H1 (cell line): ENCODE data around the gene VSTM2L. TPM values are rescaled to one million over a fixed set of nuclear protein-coding genes. Genes with fewer than 3 reads are reported as not detected.

Experiments used
- ATF2 ChIP-seq: IDR thresholded peaks from 2 replicates; pipeline ENCODE4 v1.6.1; 2012; ENCODE audit warnings: low read length, inconsistent platforms
- CREB1 ChIP-seq: IDR thresholded peaks from 2 replicates; pipeline ENCODE4 v1.6.1; 2012; ENCODE audit warnings: inconsistent platforms
- CTCF ChIP-seq, 3 experiments: IDR thresholded peaks; 1 replicate in 2 of 3; 2 replicates in 1 of 3; pipeline versions ENCODE4 v1.5.1 to v1.6.1; 2011; ENCODE audit warnings: low read length in 3 of 3, mild to moderate bottlenecking in 3 of 3, inconsistent platforms in 2 of 3, low read depth in 1 of 3, moderate library complexity in 1 of 3; ENCODE audit not compliant: insufficient read depth in 1 of 3; ENCODE audit errors: control extremely low read depth in 1 of 3
- EZH2 ChIP-seq: fragments of 200-600 bp; sonication (generic); IDR thresholded peaks from 2 replicates; pipeline ENCODE4 v1.7.1; 2012; ENCODE audit warnings: low read depth, mild to moderate bottlenecking, moderate library complexity, low read length, inconsistent platforms; ENCODE audit not compliant: severe bottlenecking
- MAFK ChIP-seq: IDR thresholded peaks from 2 replicates; pipeline ENCODE4 v1.6.1; 2012; ENCODE audit warnings: low read depth, mild to moderate bottlenecking, improper control_type of control experiment, low read length
- polyA plus RNA-seq, 7 experiments: library from polyadenylated mRNA; depleted of rRNA in 3 of 7; stranded (reverse) in 5 of 7; unstranded in 2 of 7; fragments of >200 nt in 5 of 7; fragments of 200-250 nt in 2 of 7; gene quantifications; 1 replicate in 5 of 7; 2 replicates in 1 of 7; 4 replicates in 1 of 7; pipeline versions ENCODE4 v1.2.1 to v1.2.3, GENCODE V29; 2011 to 2013; ENCODE audit warnings: missing spikeins in 2 of 7, mixed read lengths in 2 of 7
- total RNA-seq: library from RNA; stranded (reverse); fragmentation: NEBNext Ultra II Directional; extraction: Animal tissue kit (Norgen Biotek cat#: 25700); gene quantifications from 2 replicates; pipeline ENCODE4 v1.2.1, GENCODE V29; 2021

The VSTM2L gene
- total and polyA plus RNA-seq, 2 of the 8 experiments (the other 6 are each of a cell fraction or from before 2014, with no cell fraction given), result 1.3 to 3.2 TPM

GRCh38 chr20:37890643-37891042 lies 12.3 kb upstream of the VSTM2L start (continued):
- TF ChIP-seq CTCF (IDR thresholded peaks at IDR 0.05; ENCODE audit: control extremely low read depth in 1 of 3, insufficient read depth in 1 of 3, low read depth in 1 of 3, low read length in 3 of 3) (no peak), CREB1 (no peak), ATF2 (no peak), MAFK (no peak), EZH2 (no peak)
